Medulla oblongata (tissue), 1 donor: ENCODE measurements around the gene TMEM107.
"Not testable (repeated sequence)": the region's sequence is repeated elsewhere in the genome, so short reads cannot be mapped to it uniquely, and the experiment has no call there.

ENCODE experiments used
- DNase-seq: peaks from one replicate; pipeline ENCODE4 v3.0.0-alpha.2; 2015; ENCODE audit errors: extremely low spot score

TMEM107 gene

DNA sequence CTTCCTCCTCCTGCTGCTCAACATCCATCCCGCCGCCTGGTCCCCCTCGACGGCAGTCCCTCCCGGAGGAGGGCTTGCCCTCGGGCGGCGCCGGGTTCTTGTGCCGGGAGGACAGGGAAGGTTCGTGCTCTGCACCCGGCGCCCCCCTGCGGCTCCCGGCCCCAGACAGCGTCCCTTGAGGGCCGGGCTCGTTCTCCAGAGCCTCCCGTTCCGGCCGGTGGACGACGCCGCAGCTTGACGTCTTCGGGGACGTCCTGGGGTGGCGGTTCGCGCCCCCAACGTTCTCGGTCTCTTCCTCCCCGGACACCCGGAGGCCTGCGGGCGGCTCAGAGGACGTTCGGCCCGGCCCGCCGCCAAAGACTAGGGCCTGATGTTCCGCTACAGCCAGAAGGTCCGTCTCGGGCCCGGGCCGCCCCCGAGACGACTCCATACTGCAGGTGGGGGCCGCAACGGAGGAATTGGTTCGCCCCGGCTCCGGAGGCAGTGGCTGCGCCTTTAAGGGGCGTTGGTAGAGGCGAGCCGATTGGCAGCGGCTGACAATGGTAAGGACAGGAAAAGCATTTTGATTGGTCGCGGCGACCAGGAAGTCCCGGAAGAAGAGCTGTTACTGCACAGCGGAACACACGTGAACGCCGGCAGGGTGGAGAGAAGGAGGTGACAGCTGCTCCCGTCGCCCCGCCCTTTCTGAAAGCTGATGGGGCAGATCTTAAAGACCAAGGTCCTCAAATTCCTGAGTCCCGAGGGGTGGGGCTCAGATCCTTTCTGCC, 13.7 kb upstream of the TMEM107 start, which contains the start of gene BORCS6:
TSS of gene BORCS6 (minus strand) at position 470 of the 767 bp plus-strand sequence. CDS start at position 430, 40 bp downstream.
- DNase-seq = peak; percentile 99

GRCh38 chr17:8189041-8189710, 13.0 kb upstream of the TMEM107 start:
- DNase-seq = no peak

GRCh38 chr17:8188263-8188839, 12.2 kb upstream of the TMEM107 start:
- peak; percentile 43 for DNase-seq

GRCh38 chr17:8187517-8188262, 11.5 kb upstream of the TMEM107 start:
- peak; percentile 95 for DNase-seq

DNA sequence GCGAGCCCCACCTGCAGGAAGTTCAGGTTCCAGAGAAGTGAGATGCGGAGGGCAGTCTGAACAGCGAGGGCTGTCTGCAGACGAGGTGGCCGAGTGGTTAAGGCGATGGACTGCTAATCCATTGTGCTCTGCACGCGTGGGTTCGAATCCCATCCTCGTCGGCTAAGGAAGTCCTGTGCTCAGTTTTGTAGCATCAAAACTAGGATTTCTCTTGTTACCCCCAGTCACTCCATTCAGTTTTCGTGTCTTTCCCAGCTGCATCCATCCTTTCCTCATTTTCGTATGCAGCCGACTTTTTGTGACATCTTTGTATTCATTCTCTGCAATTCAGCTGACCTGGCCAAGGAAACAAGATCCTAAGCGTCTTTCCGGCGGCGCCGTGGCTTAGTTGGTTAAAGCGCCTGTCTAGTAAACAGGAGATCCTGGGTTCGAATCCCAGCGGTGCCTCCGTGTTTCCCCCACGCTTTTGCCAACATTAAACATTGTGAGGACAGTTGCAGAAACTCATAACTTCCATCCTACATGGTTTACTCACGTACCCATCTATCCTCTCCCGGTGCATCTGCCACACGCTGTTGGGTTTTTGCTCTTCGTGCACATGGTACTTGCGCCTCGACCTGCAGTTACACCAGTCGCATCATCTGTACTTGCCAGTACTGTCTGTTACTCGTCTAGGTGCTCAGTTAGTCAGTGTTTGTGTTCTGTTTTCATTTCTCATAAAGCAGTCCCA, 10.8 kb upstream of the TMEM107 start:
- peak; percentile 97 for DNase-seq

DNA sequence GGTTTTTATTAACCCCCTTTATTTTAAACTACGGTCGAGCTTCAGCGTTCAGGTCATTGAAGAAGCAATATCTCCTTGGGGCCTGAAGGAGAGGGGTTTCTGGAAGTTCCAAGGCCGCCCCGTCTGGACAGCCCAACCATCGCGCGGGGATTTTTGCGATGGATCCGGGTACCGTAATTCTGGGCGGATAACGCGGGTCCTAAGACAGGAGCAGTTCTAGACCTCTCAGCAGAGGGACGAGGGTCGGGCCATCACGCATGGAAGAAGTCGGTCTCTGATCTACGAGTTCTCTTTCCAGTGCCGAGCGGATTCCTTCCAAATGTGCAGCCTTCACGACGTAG, 10.2 kb upstream of the TMEM107 start:
- DNase-seq = no peak

GRCh38 chr17:8185582-8186445, 9.6 kb upstream of the TMEM107 start:
- peak; percentile 92 for DNase-seq

GRCh38 chr17:8176998-8177731, 985 bp upstream of the TMEM107 start:
- no peak for DNase-seq

- no peak for DNase-seq
Observed at GRCh38 chr17:8175795-8176196, 384 bp downstream of the TMEM107 start.

- no peak for DNase-seq
Observed at GRCh38 chr17:8173871-8174322, 2.3 kb downstream of the TMEM107 start.

DNA sequence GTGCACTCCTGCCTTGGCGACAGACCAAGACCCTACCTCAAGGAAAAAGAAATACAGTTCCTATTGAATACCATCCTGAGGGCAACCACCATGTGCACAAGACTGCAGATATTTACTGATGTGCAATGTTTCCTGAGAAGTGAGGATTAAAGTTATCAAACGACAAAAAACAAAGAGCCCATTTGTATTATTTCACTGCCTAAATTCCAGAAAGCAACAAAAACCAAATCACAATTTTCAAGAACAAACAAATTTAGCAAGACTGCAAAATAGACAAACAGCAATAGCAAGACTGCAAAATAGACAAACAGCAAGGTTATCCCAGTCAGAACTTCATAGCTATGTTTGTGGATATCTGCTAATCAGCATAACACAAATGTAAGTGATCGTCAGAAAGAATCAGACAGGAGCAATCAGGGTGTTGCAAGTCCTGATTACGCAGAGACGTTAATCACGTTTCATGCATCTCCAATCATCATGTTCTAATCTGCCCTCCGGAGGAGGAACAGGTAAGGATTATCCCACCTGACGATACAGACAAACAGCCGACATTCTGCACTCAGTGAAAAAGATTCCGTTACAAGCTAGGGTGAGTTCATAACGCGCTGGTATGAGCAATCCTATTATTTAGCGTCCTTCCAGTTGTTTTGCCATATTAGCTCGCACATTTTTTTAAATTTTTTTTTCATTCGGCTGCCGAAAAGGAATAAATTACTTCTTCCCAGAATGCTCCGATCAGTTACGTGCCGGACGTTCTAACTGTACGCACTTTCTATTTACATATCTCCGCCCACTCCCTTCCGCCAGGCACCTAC, 2.9 kb downstream of the TMEM107 start:
- peak; percentile 95 for DNase-seq

GRCh38 chr17:8170186-8170585, 6.0 kb downstream of the TMEM107 start:
- not testable (repeated sequence) for DNase-seq

GRCh38 chr17:8167526-8167925, 8.7 kb downstream of the TMEM107 start:
- DNase-seq = no peak

DNA sequence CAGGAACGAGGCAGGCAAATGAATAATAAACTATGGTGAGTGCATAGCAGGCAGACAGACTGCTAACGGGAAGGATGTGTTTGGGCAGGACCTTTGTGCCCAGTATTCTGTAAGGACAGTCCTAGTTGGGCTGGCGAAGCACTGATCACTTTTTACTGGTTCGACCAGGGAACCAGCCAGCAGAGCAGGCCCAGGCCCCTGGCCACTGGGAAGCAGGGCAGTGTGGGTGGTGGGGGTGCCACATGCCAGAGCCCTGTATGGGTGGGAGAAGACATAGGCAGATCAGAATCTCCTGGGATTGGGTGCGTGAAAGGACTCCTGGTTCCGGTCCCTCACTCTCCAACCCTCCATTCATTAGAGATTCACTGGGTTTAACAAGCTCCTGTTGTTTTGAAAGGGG, 9.4 kb downstream of the TMEM107 start:
- no peak for DNase-seq

DNA sequence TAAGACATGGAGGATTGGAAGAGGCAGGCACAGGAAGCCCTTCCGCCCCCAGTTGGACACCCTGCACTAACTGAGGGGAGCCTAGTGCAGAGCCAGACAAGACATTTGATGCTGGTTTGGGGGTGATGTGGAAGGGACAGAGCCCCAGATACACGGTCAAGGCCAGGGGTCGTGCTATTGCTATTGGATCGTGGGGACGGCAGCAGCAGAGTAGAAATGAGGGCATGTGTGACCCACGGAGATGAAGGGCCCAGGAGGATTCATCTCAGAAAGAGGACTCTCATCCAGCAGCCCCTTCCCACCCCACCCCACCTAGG, 11.4 kb downstream of the TMEM107 start:
- no peak for DNase-seq

DNA sequence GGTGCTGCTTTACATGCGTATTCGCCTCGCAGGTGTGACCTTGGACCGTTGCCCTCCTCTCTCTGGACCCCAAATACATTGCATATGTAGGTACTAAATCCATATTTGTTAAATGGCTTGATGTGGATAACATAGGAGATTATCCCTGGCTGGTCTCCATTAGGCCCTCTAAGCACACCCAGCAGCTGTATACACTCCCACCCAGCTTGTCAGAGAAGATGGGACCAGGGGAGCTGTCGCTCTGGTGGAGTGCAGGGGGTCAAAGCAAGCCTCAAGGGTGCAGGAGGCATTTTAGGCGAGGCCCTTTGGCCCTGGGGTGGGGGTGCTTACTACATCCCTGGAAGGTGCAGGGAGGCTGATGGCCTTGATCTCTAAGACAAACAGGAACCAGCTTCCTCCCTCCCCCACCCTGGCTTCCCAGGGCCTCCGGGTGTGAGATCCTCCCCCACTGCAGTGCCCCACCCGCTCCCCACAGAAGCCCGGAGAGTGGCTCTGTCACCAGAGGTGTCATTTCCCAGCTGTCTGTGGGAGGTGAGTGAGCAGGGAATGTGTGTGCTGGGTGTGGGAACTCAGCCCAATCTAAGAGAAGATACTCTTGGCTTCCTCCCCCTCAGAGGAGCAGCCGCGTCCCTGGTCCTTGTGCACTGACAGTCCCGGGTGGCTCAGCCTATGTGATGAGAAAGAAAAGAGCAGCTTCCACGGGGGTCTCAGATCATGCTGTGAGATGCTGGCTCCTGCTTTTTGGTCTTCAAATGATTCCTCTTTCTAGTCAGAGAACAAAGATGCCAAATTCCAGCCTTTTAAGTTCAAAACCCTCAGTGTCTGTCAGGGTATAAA, 12.0 kb downstream of the TMEM107 start:
- DNase-seq = peak; percentile 72

DNA sequence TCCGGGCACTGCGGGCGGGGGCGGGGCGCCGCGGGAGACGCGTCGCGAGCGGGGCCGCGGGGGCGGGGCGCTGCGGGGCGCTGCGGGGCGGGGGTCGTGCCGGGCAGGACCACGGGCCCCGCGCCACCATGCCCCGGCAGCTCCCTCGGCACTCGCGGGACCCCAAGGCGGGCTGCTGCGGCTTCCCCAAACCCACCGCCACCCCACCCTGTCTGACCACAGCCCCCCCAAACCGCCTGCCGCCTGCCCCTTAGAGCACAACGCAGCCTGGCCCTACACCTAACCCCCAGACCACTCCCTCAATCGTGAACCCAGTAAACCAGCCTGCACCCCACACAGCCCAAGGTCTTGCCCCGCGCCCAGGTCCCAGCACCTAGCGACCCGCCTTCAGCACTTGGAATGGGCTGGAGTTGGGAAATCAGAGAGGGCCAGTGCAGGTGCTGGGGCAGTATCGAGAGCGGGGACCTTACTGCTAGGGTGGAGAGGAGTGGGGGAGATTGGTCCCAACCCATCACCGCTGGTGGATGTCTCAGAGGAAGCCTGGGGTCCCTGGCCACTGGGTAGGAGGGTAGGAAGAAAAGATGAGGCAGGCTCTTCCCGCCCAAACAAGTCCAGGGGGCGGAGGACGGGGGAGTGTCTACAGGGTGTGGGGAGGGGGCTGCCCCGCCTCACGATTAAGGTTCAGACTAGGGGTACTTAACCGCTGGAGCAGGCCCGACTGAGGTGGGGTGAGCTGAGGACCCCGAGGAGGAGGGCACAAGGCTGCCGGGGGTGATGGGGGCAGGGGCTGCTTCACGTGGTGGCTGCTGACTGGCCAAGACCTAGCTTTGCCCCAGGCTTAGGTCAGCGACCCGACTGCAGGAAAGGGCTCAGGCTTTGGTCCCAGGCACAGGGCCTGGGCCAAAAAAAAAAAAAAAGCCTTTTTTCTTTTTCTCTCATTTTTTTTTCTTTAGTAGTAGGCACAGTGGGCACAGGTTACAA, 12.9 kb downstream of the TMEM107 start:
- DNase-seq = peak; percentile 30
